Effector CD4-positive, alpha-beta T cell (primary cell): ENCODE data around the gene SNRPD1.
"Not testable (repeated sequence)": the region's sequence is repeated elsewhere in the genome, so short reads cannot be mapped to it uniquely, and the experiment has no call there.

Source experiments
- DNase-seq: peaks from one replicate; pipeline ENCODE4 v3.0.0-alpha.2; 2020
- total RNA-seq: gene quantifications from one replicate; lab custom pipeline; 2026; lab: John Stamatoyannopoulos, UW

The SNRPD1 gene
- total RNA-seq: 20.5 reads per million, percentile 47 among the genes with 10 or more reads in this experiment

DNA sequence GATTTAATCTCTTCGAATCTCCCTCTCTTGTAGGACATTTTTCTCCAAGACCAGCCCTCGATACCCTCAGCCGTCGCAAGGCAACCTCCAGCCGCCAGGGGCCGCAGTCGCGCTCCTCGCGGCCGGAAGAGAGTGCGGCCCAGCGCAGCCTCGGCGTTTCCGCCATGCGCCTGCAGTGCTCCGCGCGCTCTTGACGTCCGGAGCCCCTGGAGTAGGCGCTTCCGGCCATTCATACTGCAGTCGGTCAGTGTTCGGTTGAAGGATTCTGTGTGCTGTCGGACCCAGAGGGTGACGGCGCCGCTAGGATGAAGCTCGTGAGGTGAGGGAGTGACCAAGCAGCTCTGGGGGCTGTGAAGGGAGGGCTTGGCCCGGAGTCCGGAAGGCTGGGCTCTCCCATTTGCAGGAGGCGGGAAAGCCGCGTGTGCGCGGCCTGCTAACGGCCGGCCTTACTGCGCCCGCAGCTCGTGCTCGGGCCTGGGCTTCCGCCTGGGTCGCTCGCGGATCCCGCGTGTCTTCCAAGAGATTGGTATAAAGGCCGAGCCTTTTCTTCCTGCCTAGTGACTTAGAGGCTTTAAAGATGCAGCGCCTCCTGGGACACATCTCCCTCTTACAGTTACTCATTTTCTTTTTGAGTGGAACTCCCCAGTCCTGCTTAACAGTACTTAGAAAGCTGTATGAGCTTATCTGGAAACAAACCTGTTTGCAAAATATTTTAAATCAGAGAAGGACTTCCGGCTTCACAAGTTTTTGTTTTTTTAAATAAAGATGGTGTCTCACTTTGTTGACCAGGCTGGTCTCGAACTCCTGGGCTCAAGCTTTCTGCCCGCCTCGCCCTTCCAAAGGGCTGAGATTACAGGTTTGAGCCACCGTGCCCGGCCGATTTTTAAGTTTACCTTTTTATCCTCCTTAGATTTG is at the start of gene SNRPD1:
SNRPD1 (plus strand) TSS at position 190 of the 915 bp plus-strand sequence; CDS start at position 306, 116 bp downstream.
- DNase-seq: peak; percentile 81

GRCh38 chr18:21571772-21572171 is 40.3 kb upstream of the SNRPD1 start:
- DNase-seq: no peak

GRCh38 chr18:21575656-21576055 is 36.5 kb upstream of the SNRPD1 start:
- DNase-seq: no peak

DNA sequence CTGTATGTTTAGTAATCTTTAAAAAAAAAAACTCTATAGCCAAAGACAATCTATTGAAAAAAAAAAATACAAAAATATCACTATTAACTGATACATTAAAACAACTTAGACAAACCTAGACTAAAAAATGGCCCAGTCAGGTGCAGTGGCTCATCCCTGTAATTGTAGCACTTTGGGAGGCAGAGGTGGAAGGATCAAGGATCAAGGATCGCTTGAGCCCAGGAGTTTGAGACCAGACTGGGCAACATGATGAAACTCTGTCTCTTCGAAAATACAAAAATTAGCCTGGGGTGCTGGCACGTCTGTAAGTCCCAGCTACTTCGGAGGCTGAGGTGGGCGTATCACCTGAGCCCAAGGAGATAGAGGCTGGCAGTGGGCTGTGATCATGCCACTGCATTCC is 27.7 kb upstream of the SNRPD1 start:
- DNase-seq: no peak

- DNase-seq: not testable (repeated sequence)
These were observed 19.8 kb upstream of the SNRPD1 start for GRCh38 chr18:21592361-21592760.

DNA sequence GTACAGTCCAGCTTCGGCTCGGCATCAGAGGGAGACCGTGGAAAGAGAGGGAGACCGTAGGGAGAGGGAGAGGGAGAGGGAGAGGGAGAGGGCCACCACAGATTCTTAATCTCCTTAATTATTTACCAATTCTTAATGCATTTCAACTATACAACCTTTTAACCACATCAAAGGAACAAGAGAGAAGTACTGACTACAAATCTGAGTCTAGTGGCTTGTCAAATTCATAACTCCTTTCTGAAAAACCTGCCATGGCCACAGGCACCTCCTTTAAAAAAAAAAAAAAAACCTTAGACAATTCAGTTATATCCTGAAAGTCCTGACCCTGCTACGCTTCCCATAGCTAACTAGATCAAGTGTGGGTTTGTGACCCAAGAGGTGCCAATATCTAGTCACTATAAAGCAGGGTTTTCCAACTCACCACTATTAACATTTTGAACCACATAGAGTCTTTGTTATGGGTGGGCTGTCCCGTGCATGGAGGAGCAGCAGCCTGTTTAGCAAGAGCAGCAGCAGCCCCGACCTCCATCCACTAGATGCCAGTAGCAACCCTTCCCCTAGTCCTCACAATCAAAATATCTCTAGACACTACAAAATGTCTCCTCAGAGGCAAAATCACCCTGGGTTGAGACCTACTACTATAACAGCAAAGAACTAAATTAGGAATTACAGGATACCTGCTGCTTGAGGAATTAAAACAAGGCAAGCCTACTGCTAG is 18.4 kb upstream of the SNRPD1 start:
- no peak for DNase-seq

- no peak for DNase-seq
These were observed 14.5 kb upstream of the SNRPD1 start for GRCh38 chr18:21597620-21598019.

GRCh38 chr18:21598726-21599584 is 13.2 kb upstream of the SNRPD1 start:
- no peak for DNase-seq

GRCh38 chr18:21599585-21600525 is 12.3 kb upstream of the SNRPD1 start:
- DNase-seq: no peak

DNA sequence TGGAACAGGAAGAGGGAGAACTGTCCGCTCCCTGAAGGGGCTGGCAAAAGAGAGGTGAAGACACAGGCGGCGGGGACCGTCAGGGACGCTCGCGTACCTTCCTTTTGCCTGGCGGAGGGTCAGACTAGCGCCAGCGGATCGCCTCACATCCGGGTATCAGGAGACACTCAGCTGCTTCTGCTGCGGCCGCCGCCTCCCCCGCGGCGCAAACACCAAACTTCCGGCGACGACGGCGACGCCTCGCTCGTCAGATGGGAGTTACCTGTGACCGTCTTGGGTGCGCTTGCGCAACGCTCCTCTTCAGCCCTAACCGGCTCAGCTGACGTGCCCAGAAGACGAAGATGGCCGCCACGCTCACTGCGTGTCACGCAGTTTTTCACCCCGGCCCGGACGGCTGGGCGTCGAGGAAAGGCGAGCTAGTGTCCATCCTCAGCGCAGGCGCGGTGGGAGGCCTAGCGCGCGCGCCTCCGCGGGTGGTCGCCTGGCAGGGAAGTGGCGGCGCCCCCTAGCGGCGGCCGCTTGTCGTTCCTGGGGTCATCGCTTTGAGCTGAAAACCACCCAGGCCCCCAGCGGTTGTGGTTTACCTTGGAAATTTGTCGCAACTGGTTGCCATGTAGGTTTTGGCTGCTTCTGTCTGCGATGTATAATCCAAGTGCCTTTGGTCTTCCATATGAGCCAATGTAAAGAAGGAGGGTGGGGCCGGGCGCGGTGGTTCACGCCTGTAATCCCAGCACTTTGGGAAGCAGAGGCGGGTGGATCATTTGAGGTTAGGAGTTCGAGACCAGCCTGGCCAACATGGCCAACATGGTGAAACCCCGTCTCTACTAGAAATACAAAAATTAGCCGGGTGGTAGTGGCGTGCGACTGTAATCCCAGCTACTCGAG is 11.3 kb upstream of the SNRPD1 start, which contains the start of gene ESCO1:
ESCO1 (minus strand) TSS at position 179 of the 885 bp plus-strand sequence. CDS start 25,861 bp downstream, outside the sequence.
- DNase-seq: peak; percentile 88

DNA sequence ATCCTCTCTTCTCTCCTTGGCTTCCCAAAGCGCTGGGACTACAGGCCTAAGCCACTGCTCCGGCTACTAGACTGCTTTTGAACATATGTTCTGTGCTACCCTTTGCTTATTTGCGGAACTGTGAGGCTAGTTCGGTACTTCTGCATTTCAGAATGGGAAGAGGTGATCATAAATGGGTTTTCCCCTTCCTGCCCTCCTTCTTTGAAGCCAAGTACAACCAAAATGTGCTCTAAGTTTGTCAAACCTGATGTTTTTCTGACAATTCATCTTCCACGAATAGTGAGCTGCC is 9.9 kb upstream of the SNRPD1 start:
- no peak for DNase-seq

- no peak for DNase-seq
These were observed 7.4 kb upstream of the SNRPD1 start for GRCh38 chr18:21604671-21605070.

- no peak for DNase-seq
These were observed 6.9 kb upstream of the SNRPD1 start for GRCh38 chr18:21605213-21605612.

DNA sequence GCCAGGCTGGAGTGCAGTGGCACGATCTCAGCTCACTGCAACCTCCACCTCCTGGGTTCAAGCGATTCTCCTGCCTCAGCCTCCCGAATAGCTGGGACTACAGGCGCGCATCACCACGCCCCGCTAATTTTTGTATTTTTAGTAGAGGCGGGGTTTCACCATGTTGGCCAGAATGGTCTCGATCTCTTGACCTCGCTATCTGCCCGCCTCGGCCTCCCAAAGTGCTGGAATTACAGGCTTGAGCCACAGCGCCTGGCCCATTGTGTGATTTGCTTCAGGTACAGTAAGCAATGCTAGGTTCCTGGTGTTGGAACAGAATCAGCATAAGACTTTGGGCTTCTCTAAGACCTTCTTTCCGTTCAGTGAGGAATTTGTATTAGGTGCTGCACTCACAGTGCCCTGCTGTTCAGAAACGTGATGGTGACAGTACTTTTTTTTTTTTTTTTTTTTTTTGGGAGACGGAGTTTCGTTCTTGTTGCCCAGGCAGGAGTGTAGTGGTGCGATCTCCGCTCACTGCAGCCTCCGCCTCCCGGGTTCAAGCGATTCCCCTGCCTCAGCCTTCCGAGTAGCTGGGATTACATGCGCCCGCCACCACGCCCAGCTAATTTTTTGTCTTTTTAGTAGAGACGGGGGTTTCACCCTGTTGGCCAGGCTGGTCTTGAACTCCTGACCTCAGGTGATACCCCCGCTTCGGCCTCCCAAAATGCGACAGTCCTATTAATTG is 551 bp upstream of the SNRPD1 start:
- not testable (repeated sequence) for DNase-seq

GRCh38 chr18:21621640-21622039 is 9.5 kb downstream of the SNRPD1 start:
- not testable (repeated sequence) for DNase-seq

DNA sequence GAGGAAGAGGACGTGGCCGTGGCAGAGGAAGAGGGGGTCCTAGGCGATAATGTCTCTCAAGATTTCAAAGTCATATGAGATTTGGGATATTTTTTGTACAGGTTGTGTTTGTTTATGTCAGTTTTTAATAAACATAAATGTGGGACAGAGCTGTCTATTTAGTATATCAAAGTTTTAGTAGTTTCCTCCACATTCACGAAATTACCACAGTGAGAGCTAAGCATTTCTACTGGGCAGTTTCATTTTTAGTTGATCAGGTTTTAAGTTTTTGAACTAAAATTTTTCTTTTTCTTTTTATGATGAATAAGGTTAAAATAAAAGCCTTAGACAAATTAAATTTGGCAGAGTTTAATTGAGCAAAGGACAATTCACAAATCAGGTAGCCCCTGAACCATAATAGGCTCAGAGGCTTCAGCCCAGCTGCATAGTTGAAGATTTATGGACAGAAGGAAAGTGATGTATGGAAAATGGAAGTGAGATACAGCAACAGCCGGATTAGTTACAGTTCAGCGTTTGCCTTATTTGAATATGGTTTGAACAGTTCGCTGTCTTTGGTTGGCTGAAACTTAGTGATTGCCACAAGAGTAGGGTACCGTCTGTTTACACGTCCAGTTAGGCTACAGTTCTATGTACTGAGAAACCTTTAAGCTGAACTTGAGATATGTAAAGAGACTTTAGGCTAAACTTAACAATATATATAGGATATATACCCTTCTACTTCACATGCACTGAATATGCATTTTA is 17.1 kb downstream of the SNRPD1 start:
- DNase-seq: no peak

DNA sequence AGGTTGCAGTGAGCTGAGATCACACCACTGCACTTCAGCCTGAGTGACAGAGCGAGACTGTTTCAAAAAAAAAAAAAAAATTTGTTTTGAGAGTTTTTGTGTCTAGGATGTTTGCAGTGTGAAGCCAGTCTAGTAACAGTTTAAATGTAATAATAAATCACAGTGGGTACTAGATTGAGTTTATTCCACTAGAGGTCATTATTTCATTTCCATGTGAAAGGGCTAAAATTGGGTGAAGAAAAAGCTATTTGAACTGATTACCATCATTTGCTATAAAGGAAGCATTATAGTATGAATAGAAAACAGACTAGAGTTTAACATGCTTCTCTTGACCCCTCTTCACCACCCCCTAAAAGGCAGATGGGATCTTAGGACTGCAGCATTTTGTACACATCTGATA is 20.3 kb downstream of the SNRPD1 start:
- no peak for DNase-seq

DNA sequence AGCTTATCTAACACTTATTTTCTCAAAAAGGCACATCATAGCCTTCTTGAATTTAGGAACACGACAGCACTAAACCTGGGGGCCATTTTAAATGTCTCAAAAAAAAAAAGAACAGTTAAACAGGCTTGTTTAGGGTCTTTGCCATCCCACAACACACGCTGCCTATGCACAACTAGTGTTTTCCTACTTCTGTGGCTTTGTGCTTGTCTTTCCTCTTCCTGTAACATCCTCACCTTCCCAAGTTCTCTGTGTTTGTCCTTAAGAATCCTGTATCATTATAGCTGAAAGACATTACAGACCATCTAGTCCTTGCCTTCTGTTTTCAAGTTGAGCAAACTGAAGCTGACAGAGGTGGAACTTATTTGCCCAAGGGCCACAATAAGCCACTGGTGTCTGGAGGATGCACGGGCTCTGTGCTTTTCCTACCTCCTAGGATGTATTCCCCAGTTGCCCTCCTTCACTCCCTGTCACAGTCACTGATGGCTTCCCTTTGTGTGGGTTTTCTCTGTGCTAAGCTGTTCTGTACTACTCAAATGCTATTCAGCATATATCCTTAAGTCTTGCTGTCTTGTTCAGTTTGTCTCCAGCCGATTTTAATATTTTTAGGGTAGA is 22.6 kb downstream of the SNRPD1 start:
- no peak for DNase-seq

GRCh38 chr18:21636769-21637168 is 24.7 kb downstream of the SNRPD1 start:
- DNase-seq: no peak
